Fibroblast of skin of back (primary cell): ENCODE data around the gene PAX5.

ENCODE experiments used
- DNase-seq: peaks from one replicate; pipeline ENCODE4 v3.0.0-alpha.2; 2013

Gene PAX5

DNA sequence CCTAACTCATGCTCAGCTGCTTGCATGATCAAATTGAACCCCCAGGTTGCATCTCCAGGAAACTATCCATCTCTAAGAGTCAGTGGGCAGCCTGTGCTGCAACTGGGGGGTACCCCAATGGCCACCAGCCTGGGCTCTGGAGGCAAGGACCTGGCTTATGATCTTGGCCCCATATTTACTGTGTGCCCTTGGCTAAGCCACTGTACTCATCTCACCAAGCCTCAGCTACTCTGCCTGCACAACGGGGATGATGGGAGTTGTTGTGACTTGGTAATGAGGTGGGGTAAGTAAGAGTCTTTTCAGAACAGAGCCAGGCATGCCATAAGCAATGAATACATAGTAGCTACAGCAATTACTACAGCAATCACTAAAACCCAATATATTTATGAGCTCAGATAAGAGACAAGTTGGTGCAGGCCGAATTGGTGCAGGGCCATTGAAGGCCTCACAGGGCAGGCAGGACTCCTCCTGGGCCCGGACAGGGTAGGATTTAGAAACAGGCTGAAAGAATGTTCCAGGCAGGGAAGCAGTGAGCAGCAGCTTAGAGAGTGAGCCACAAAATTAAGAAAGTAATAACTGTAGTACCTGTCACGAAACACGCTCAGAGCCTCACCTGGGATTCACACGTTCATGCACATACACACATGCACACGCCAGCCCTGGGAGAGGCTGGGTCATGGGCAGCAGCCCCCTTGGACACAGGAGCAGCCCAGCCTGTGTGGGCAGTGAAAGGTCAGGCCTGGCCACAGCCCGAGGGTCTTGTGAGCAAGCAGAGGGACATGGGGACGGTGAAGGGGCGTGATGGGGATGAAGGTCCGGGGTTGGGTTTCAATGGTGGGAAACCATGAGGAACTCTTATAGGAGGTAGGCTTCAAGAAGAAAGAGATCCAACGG lies 74.1 kb downstream of the PAX5 start:
- no peak for DNase-seq

DNA sequence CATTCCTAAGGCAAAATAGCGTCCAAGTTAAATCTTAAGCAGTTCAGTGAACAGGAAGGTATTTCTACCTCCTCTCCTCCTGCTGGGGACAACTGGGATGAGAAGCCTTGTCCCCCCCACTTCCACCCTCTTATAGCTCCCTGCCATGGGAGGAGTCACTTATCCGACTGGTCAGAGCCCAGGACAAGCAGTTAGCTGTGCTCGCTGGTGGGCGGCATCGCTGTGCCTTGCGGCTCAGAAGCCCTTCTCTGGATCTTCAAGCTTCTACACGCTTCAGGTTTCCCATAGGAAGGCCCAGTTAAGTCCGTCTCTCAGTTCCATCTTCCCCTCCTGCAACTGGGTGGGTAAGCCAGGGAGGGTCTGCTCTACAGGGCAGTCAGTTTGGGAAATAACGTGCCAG lies 77.2 kb downstream of the PAX5 start:
- DNase-seq, result no peak

DNA sequence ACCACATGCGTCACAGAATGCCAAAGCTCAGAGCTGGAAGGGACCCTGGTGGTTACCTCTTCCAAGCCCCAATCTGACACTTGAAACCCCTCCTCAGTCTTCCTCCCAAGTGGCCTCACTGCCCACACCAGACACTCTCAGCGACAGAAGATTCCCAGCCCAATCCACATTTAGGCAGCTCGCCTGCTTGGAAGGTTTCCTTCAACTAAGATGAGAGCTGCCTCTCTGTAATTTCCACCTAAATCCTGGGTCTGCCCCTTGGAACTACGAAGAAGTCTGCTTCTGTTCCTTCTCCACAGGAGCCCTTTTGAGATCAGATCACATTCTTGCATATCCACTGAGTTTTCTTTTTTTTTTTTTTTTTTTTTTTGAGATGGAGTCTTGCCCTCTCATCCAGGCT lies 83.7 kb downstream of the PAX5 start:
- no peak for DNase-seq

DNA sequence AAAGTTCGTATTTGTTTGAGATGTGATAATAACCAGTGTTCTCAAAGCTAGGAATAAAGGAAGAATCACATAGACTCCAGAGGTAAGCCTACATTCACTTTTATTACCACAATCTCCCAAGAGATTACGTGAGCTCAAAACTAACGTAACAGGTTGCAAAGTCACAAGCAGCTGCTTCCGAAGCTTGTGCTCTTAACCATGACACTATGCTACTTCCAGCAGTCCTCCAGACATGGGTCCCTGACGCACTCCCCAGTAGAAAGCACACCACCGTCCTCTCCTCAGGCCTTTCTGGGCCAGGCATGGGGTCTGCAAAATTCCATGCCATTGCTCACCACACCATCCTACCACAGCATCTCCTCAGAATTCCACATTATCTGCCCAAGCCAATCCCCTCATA lies 84.6 kb downstream of the PAX5 start:
- no peak for DNase-seq

DNA sequence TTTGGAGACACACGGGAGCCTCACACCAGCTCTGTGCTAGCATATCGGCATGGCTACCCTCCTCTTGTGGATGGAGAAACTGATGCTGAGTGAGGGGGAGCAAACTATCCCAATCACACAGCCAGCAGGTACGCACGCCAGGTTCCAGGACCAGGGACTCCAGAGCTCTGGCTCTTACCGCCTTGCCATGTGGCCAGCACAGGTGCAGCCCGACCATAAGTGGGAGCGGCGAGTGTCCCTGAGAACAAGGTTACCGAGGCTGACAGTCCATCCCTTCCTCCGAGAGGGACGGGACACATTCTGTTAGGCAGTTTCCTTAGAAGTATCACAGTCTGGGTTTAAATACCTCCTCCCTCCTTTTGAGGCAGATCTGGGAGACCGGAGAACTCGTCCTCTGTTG lies 86.0 kb downstream of the PAX5 start:
- no peak for DNase-seq

DNA sequence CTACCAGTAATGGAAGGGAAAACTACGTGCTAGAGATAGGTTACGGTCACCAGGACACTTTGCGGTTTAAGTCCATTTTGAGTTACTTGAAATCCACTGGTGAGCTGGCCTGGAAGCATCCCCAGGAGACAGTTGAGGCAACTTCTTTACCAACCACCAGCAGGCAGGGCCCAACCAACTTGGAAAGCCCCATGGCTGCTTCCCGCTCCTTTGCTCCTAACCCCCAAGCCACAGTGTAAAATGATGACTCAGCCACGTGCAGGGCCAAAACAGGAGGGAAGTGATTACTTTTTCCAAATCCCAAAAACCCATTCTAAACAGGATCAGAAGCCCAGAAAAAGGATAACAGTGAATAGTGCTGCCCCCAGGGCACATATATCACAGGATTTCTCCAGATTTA lies 87.4 kb downstream of the PAX5 start:
- peak; percentile 13 for DNase-seq

DNA sequence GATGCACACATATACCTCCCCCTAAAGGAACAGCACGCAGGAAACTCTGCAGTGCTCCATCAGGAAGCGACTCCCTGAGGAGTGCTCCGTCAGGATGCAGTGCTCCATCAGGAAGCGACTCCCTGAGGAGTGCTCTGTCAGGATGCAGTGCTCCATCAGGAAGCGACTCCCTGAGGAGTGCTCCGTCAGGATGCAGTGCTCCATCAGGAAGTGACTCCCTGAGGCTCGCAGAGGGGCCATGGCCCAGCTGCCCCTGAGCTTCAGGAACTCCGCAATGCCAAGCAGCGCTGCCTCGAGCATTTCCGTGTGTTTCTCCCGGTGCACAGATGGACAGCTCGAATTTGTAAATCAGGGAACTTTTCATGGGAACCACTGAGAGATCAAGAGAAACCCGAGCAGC lies 88.1 kb downstream of the PAX5 start:
- no peak for DNase-seq

DNA sequence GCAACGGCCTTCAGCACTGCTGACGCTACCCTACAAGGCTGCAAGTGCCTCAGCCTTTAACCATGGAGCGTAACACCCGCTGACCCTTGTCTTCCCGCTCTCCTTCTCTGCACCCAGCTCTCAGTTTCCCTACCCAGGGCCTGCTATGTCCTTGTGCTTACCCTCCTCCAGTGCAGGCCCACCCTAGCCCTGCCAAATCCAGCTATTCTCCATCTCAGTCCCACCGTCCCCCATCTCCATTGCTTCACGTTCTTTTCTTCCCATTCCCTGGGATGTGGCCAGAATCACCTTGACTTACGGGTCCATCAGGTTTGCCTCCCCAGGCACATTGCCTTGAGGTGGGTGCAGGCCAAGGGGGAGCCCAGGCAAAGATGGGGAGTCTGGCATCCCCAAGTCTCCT lies 91.2 kb downstream of the PAX5 start:
- no peak for DNase-seq

DNA sequence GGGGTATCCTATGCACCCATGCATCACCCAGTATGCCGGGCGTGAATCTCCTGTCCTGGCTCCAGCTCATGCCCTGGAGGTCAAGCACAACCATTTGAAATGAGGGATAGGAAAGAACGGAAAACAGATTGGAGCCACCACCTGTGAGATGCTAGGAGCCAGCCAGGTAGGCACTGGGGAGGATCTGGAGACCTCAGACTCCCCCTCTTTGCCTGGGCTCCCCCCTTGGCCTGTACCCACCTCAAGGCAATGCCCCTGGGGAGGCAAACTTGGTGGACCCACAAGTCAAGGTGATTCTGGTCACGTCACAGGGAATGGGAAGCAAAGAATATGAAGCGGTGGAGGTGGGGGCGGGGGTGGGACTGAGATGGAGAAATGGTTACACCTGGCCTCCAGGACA lies 92.6 kb downstream of the PAX5 start:
- no peak for DNase-seq

DNA sequence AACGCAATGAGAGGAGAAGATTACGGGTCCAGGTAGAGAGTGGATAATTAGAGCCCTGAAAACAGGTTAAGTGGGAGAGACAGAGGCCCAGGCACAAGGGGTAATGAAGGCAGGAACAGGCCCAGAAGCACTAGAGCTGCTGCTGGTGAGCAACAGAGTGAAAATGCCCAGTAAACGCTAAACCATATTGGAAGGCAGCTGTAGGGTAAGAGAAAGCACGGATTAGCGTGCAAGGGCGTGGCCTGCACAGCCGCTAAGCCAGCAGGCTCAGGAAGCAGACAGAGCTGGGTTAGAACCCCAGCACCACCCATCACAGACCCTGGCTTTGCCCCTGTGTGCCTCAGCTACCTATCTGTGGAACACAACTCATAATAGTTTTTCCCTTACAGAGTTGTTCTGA lies 93.2 kb downstream of the PAX5 start:
- no peak for DNase-seq

DNA sequence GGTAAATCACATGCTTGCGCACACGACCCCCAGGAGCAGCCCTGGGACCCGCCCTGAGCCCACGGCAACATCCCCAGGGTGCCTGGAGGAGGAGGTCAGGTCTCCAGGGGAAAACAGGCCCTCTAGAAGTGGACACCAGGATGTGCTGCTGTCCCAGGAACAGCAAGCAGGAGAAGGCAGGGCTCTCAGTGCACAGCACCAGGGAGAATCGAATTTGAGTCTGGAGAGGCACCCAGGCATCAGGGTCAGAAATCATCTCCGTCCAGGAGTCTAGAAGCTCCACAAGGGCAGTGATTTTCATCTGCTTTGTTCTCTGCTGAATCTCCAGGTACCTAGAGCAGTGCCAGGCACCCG lies 93.6 kb downstream of the PAX5 start:
- no peak for DNase-seq

DNA sequence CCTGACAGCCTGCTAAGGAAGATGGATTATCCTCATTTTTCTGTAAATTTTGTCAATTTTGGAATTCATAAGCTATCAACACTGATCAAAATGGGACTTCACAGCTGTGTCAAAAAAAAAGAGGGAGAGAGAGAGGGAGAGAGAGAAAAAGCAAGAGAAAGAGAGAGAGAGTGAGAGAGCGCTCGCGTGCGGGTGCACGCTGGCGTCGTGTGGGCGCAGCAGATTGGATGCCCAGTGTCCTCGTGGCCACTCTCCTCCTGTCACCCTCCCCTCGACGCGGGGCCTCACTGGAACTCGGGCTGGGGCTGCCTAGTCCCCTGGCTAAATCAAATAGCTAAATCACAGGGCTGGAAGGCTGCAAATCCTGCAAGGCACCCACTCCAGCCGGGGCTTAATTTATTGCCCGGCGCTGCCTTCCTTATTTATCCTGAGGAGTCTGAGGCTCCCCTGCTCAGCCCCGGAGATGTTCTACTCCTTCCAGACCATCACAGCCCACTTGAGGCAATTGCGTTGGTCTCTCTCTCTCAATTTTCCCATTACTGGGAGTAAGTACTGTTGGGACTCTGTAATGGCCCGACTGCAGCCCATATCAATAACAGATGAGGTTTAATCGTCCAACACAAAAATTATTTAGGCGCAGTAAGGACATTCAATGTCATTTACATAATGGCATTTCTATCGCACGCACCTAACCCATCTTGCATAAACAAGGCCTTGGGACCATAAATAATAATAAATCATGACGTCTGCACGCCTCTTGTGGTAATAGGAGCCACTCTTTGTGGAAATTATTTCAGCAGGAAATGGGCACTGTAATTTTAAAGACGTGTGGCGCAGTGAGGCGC lies 94.2 kb downstream of the PAX5 start:
- DNase-seq, result no peak

DNA sequence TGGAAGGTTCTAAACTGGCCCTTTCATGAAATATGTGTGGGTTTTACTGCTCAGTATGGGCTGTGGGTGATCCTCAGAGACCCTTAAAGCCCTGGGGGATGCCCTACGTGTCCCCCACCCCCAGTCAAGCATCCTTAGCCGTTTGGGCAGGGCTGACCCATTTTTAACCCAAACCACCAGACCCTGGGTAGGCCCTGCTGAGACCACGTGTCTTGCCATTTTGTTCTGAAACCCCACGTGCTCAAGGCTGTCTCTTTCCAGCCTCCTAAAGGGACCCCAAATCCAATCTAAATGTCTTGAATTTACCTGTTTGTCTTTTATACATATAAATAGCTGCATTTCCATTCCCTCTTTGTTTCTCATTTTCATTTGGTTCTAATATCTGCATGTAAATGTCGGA lies 94.9 kb downstream of the PAX5 start:
- DNase-seq, result no peak

DNA sequence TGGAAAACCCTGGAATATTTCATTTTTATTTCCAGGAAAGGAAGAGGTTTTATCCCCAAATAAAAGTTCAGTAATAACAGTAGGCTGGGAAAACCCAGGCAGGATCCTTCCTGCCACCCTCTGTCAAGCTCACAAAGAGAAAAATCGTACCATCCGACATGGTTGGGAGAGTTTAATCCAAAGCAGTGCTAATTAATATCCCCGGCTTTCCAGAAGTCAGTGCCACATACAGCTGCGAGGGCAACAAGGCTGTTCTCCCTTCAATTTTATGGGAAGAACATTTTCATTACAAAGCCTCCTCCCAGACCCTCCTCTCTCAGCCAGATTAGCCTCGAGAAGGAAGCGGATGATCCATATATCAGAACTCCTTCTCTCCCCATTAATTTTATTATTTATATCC lies 95.5 kb downstream of the PAX5 start:
- DNase-seq, result no peak

DNA sequence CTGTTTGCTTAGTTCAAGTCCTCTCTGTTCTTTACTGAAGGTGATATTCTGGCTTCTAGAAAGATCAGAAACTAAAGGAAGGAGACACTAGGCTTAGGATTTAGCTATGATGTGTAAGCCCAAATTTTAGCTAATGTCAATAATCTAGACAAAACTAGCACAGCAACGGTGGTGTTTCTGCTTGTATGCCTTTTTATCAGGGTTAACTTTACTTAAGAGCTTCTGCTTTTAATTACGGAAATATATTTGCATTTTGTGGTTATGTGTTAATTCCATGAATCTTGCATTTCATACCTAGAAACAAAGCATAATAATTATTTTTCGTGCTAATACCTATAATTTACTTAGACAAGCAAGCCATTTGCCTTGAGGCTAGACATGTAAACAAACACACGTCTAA lies 96.1 kb downstream of the PAX5 start:
- no peak for DNase-seq

DNA sequence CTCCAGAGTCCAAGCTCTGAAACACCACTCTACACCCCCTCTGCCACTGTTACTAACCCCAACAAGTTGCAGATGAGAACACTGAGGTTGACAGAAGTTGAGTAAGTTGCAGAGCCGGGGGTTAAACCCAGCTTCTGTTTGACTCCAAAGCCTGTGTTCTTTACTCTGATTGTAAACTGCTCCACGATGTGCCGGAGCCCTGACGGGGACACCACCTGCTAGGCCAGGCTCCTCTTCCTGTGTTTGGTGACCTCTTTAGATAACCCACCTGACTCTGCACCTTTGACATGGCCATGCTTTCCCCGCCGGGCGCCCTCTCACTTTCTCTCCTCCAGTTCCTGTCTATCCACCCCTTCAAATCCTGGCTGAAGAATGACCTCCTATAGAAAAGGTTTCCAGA lies 96.7 kb downstream of the PAX5 start:
- no peak for DNase-seq

DNA sequence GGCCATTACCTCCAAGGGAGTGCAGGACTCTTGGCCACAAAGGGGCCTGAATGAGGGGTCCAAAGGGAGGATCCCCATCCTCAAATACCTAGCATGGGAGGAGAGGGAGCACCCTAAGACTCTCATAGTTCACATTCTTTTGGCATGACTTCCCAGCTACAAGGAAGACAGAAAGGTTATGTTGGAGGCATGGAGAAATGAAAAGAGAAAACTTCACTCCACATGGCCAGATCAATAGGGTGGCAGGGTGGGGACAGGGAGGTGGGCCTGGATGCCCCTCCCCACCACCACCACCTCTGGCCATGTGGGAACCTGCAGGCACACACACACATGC lies 97.6 kb downstream of the PAX5 start:
- no peak for DNase-seq

DNA sequence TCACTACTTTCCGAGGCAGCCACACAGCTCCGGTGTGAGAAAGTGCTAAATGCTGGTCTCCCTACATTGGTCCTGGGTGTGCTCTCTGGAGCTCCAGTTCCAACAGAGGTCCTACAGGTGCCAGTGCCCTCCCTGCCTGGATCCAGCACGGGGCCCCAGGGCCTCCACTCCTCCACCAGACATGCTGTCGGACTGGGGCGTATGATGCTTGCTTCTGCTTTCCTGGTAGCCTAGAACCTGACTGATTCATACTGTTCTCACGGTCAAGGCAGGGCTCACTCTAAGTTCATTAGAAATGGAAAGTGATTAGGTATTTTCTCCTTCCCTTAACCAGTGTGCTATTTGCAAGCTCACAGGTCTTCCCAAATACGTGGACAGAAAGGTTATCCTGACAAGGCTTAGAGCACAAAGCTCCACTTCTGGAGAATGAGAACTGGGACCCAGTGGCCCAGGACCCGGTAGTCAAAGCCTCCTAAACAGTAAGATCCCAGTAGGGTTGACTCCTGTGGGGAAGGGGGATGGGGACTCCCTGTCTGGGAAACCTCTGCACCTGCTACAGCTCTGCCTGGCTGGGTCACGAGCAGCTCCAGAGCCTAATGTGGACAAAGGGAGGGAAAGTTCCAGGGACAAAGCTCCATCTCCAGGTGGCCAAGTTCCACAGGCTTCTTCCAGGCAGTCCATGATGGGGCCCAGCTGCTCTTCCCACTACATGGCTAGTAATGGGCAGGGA lies 98.1 kb downstream of the PAX5 start:
- DNase-seq, result no peak

DNA sequence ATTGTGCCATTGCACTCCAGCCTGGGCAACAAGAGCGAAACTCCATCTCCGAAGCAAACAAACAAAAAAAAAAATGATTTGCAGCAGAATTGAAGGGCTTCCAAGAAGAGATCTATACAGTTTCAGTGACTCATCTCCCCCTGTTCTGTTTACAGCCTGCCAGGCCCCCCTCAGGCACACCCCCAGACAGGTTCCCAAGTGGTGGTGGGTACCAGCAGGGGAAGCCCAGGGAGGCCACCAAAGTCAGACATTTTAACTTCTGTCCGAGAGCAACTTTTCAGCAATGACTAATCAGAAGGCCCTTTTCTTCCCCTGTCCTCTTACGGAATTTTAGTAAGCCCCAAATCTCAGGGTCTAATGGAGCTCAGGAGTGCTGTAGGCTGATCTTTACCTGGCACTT lies 98.7 kb downstream of the PAX5 start:
- DNase-seq, result no peak

DNA sequence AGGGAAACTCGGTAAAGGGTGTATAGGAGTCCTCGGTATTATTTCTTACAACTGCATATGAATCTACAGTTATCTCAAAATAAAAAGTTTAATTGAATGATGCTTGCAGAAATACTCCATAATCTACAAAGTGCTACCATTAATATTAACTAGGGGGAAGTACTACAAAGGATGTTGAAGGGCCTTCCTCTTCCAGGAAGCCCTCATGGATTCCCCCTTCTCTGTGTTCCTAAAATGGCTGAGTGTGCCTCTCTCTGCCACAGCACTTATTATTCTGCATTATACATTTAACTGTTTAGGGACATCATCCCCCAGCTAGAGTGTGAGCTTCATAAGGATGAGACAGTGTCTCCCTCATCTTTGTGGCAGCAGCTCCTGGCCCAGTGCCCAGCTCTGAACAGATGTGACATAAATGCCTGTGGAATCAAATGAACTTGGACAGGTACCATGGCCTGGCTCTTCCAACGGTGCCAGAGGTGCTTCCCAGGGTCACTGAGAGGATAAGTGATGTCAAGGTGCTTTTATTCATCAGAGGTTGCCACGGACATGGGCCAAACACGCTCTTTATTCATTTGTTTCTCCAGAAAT lies 99.5 kb downstream of the PAX5 start:
- DNase-seq, result no peak

DNA sequence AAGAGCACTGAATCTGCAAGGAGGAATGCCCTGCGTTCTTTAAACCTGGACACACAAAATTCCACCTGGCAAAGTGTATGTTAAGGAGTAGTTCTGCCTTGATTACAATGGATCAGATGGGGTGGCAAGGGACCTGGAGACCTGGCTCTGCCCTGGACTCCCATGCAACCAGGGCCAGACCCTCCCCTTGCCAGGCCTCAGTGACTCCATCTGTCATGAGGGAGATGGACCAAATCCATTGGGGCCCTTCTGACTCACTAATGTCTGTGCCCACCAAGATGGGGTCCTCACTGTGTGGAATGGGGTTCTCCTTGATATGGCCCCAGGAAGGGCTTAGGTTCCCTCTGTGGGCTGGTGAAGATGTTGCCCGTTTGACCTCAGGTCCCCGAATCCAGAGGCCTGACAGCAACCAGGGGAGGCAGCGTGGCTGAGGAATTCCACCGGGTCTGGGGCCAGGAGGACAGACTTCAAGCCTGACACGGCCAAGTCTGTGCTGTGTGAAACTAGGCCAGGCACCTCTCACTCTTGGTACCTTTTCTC lies 100.3 kb downstream of the PAX5 start:
- no peak for DNase-seq

DNA sequence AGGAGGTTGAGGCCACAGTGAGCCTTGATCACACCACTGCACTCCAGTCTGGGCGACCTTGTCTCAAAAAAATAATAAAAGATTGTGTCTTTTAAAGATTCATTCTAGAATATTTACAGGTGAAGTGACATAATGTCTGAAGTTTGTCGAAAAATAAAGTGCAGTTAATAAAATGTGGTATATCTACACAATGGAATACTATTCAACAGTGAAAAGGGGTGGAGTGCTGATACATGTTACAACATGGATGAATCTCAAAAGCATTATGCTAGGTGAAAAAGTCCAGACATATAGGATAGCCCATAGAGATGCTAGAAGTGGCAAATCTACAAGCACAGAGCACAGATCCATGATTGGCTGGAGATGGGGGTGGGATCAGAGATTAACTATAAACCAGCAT lies 101.9 kb downstream of the PAX5 start:
- no peak for DNase-seq

DNA sequence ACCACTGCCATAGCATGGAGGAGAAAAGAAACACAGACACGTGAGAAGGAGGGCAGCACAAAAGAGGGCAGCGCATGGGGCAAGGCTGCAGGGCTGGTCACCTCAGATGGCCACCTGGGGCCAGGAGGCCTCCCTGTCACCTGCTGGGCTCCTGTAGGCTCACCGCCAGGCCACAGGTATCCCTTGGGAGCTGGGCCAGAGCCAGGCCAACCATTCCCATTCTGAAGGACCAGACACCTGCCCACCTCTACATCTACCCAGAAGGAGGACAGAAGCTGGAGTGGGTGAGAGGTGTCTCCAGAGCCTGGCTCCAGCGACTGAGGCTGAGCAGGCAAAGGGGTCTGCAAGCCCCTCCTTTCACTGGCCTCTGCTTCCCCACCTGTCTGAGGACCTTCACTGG lies 103.1 kb downstream of the PAX5 start:
- no peak for DNase-seq
